K562 (cell line): ENCODE results near the gene GRIA4.

Source experiments
- EGR1 ChIP-seq: fragments of 450-650 bp; conservative IDR thresholded peaks from 2 replicates; pipeline ENCODE4 v1.6.1; 2017; ENCODE audit warnings: mild to moderate bottlenecking
- GABPA ChIP-seq: fragments of 200-800 bp; sonication (Bioruptor generic); conservative IDR thresholded peaks from 2 replicates; pipeline ENCODE4 v1.6.1; 2016; ENCODE audit warnings: low read depth, missing genetic modification characterization, missing compliant biosample characterization
- SIN3B ChIP-seq: fragments of 450-650 bp; IDR thresholded peaks from 2 replicates; pipeline ENCODE4 v1.6.1; 2017; ENCODE audit warnings: low read depth, mild to moderate bottlenecking, moderate library complexity
- ZZZ3 ChIP-seq: fragments of 450-650 bp; IDR thresholded peaks from 2 replicates; pipeline ENCODE4 v1.6.1; 2016; ENCODE audit warnings: antibody characterized with exemption, mild to moderate bottlenecking, moderate library complexity
- TF ChIP-seq, protein P1 (sequence below), 2 experiments: fragments of 450-650 bp; formaldehyde crosslinking in 1 of 2; IDR thresholded peaks; 2 replicates each; pipeline versions ENCODE4 v1.4.0 to v1.6.1; 2014 to 2020; ENCODE audit warnings: mild to moderate bottlenecking in 2 of 2, borderline replicate concordance in 1 of 2, low read depth in 1 of 2

DNA sequence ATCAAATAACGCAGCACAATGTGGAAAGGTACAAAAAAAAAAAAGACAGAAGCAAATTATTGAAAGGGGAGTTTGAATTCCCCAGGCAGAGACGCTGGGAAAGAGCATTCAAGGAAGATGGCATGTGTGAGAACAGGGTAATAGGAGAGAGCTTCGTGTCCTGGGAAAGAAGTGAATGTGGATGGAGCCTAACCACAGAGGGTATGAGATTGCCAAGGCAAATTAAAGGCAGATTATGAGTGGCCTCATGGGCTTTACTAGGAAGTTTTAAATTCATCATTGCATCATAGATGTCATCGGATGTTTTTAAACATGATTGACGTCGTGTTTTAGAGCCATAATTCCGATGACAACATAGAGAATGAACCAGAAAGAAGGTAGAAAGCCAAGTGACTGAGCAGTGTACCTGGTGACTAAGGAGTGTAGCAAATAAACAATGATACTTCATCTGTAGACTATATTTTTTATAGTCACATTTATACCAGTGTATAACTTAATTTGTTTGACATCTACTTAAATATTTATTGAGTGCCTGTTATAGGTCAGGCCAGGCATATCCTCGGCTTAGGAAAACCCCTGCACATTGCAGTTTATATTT, 260.7 kb downstream of the GRIA4 start:
- TF ChIP-seq, protein P1, sequence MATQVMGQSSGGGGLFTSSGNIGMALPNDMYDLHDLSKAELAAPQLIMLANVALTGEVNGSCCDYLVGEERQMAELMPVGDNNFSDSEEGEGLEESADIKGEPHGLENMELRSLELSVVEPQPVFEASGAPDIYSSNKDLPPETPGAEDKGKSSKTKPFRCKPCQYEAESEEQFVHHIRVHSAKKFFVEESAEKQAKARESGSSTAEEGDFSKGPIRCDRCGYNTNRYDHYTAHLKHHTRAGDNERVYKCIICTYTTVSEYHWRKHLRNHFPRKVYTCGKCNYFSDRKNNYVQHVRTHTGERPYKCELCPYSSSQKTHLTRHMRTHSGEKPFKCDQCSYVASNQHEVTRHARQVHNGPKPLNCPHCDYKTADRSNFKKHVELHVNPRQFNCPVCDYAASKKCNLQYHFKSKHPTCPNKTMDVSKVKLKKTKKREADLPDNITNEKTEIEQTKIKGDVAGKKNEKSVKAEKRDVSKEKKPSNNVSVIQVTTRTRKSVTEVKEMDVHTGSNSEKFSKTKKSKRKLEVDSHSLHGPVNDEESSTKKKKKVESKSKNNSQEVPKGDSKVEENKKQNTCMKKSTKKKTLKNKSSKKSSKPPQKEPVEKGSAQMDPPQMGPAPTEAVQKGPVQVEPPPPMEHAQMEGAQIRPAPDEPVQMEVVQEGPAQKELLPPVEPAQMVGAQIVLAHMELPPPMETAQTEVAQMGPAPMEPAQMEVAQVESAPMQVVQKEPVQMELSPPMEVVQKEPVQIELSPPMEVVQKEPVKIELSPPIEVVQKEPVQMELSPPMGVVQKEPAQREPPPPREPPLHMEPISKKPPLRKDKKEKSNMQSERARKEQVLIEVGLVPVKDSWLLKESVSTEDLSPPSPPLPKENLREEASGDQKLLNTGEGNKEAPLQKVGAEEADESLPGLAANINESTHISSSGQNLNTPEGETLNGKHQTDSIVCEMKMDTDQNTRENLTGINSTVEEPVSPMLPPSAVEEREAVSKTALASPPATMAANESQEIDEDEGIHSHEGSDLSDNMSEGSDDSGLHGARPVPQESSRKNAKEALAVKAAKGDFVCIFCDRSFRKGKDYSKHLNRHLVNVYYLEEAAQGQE (IDR thresholded peaks at IDR 0.05; ENCODE audit: borderline replicate concordance) = no peak
- TF ChIP-seq, protein P1 (CRISPR knock-in tag; IDR thresholded peaks at IDR 0.05; ENCODE audit: low read depth) = no peak
- TF ChIP-seq EGR1 (no peak), SIN3B (no peak), ZZZ3 (no peak), GABPA (no peak)
